NCI-H510A treated with DMSO at 0.1 percent for 48 hours (cell line): Measurements from ENCODE around the gene RLN3.

Source experiments
- DNase-seq: peaks from one replicate; lab custom pipeline; 2025; lab: John Stamatoyannopoulos, UW

Gene RLN3

DNA sequence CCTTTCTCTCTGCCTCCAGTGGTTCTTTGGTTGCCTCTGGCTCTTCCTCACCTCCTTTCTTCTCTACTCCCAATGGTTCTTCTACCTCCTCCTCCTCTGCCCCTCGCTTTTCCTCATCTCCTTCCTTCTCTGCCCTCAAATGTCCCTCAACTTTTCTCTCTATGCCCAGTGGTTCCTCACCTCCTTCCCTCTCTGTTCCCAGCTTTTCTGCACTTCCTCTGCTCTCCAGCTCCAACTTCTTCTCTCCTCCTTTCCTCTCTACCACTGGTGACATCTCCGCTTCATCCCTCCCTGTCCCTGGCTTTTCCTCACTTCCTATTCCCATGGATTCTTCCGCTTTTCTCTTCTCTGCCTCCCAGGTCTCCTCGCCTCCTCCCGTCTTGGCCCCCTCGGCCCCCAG is 26.2 kb downstream of the RLN3 start:
- no peak for DNase-seq

DNA sequence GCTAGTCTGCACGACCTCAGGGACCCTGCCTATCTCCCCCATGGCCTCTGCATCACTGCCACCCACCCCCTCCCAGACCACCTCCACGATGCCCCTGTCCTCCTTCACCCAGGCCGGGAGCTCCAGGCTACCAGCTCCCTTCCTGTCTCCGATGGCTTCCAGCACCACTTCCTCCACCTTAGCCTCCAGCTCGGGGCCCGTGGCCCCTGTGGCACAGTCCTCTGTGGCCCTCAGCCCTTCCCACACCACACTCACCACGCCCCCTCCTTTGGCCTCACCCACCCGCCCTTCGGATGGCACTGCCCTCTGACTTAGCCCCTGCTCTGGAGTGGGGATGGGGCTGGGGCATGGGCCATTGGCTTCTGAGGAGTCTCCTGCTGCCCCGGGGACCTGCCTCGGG is 26.8 kb downstream of the RLN3 start:
- DNase-seq = no peak

DNA sequence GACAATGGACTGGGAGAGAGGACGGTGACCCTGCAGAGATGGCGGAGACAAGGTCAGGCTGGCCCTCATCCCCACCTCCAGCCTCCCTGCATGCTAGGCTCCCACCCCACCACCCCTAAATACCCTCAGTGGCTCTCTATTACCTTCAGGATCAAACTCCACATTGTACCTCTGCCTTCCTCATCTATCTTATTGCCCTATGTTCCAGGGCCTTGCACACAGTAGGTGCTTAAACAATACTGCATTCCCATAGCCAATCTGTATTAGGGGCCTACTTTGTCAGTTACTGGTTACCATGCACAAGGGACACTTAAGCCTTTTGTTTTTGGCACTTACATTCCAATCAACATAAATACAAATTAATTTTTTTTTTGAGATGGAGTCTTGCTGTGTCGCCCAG is 27.4 kb downstream of the RLN3 start:
- no peak for DNase-seq

DNA sequence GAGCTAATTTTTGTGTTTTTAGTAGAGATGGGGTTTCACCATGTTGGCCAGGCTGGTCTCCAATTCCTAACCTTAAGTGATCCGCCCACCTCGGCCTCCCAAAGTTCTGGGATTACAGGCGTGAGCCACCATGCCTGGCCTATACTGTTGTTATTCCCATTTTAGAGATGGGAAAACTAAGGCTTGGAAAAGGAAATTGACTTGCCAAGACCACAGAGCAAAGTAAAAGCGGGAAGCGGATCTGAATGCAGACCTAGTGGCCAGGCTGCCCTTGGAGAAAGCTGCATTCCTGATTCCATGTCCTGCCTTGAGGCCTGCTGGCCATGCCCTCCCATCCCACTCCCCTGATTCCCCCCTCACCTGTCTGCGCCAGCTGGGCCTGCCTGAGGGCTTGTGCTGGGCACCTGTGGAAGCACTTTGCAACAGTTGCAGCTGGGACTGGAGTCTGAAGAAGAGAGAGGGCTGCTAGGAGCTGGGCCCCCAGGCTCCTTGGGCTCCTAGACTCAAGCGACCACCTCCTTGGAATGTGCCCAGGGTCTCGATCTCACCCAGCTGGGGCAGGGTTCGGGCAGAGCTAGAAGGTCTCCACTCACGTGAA is 28.2 kb downstream of the RLN3 start:
- DNase-seq = no peak

DNA sequence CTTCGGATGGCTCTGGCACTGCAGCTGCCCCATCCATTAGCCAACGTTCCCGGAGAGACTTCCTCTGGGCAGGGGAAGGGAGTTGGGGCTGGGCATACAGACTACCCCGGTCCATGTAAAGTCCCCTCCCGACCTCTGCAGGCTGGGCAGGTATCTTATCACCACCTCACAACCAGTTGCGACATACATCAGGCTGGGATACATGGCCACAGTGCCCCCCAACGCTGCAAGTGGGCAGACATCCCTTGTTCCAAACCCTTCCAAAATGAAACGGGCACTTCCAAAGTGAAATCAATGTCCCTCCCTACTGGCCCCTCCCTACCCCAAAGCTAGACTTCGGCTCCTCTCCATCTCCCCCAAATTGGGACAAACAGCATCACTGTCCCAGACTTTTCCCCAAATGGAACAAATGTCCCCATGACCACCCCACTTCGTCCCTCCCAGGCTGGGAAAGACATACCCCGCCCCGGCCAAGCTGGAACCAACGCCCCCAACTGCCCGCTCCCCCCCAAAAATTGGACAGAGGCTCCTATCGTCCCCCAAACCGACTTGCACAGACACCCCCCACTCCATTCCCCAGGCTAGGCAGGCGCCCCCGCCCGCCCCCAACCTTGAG is 28.9 kb downstream of the RLN3 start:
- DNase-seq = no peak

DNA sequence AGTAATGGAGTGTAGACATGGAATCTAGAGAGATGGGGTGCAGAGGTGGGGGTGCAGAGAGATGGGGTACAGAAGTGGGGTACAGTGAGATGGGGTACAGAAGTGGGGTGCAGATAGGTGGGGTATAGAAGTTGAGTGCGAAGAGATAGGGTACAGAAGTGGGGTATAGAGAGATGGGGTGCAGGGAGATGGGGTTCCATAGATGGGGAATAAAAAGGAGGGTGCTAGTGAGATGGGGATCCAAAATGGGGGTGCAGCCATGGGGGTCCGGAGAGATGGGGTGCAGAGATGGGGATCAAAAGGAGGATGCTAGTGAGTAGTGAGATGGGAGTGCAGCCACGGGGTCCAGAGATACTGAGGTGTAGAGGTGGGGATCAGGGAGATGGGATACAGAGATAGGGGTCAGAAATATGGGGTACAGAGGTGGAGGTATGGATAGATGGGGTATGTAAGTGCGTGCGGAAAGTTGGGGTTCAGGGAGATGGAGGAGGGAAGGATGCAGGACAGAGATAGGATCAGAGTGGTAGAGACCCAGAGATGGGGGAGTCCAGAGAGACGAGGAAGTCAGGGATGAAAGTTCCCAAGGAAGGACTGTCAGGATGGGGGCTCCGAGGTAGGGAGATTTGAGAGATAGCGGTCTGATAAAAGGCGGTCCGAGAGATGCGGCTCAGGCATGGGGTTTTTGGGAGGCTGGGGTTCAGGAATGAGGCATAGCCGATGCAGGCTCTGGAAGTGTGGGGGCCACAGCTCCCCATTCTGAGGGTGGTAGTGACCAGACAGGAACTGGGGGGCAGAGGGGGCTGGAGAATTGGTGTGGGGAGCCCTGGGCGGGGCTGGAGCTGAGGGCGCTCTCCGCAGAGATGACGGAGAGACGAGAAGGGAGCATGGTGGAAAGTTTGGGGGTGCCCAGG is 30.5 kb downstream of the RLN3 start:
- no peak for DNase-seq

DNA sequence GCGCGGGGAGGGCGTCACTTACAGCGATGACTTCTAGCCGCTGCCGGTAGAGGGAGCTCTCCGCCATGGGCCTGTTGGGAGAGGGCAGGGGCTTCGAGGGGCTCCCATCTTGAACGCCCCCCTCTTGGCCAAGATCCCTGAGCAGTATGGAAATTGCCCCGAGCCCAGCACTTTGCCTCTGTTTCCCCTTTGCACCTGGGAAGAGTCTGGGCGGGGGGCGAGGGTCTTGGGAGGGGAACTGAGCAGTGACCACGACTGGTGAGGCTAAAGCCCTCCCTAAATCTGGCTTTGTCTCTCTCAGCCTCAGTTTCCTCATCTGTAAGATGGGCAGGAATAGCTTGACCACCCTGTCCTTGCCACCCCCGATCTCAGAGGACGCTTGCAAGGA is 31.1 kb downstream of the RLN3 start:
- DNase-seq = no peak

DNA sequence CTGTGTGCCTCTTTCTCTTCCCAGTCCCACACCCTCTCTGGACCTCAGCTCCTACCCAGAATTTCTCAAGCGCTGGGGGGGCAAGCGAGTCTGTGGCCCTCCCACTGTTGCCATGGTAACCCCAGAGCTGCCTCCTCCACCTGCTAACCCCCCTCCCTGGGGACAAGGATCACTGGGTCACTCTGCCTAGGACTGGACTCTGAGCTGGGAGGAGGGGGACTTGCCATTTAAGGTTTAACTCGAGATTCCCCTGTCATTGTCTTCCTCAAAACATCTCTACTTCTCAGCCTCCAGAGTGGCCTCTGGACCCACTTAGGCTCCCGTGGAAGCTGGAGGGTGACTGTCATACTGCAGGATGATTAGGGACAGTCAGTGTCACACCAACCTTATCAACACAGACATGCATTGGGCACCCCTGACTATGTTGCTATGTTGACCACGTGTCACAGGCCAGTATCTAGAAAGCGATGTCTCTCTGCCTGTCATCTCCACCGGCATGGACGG is 31.8 kb downstream of the RLN3 start:
- no peak for DNase-seq

DNA sequence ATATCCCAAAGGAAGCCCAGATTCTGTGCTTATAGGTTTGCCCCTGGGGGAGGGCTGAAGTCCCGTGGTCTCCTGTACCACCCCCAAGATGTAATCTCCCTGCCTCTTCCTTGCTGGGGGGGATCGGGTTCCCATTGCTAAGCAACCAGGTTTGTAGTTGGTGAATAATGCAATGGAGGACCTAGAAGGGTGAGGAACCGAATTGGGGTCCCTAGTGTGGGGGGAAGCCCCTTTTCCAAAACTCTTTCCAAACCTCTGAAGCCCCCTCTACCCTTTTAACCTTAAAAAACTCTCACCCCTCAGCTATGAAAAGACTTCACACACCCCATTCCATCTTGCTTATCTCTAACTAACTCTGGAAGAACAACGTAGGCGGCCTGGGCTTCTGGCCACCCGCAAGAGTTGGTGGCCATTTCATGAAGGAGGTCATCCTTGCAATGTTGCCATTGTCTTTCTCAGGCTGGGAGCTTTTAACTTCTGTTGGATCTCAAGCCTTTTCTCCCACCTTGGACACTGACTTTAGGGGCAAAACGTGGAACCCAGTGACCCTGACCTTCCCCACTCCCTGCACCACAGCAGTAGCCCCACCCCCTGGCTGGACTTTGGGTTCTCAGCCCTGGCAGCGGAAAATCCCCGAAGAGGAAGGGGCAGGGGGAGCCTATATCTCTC is 33.3 kb downstream of the RLN3 start:
- DNase-seq = no peak

DNA sequence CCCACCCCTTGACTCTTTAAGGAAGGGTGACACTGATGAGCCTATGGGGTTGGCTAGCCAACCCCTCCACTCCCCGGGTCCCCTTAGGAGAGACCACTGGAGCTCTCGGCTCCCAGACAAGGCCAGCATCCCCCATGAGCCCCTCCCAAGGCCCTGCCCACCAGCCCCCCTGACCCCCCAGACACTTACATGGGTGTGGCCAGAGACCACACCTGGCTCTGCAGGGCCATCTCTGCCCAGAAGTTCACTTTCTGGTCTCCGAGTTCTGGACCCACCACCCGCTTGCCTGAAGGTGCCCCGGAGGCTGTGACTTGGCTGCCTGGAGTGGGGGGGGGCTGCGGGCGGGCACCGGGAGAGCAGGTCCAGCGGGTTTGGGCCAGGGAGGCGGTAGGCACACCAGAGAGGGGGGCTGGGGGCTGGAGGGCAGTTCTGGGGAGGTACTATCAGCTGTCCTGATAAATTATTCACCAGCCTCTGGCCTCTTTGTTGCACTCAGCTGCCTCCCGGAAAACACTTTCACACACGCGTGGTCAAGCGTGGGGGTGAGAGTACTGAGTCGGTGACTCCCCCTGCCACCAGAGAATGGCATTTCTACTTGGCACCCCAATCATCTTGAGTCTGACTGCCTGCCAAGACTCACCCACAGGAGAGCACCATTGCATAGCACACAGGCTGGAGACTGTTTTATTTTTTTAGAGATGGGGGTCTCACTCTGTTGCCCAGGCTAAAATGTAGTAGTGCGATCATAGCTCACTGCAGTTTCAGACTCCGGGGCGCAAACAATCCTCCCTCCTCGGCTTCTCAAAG is 34.0 kb downstream of the RLN3 start, which contains the start of gene PALM3:
PALM3 (minus strand) TSS at position 326 of the 807 bp plus-strand sequence; CDS start at position 230, 96 bp downstream.
- DNase-seq = no peak

DNA sequence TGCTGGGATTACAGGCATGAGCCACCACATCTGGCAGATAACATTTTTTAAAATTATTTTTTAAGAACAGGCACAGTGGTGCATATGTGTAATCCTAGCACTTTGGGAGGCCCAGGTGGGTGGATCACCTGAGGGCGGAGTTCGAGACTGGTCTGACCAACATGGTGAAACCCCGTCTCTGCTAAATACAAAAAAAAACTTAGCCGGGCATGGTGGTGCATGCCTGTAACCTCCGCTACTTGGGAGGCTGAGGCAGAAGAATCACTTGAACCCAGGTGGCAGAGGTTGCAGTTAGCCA is 34.6 kb downstream of the RLN3 start:
- DNase-seq = no peak

DNA sequence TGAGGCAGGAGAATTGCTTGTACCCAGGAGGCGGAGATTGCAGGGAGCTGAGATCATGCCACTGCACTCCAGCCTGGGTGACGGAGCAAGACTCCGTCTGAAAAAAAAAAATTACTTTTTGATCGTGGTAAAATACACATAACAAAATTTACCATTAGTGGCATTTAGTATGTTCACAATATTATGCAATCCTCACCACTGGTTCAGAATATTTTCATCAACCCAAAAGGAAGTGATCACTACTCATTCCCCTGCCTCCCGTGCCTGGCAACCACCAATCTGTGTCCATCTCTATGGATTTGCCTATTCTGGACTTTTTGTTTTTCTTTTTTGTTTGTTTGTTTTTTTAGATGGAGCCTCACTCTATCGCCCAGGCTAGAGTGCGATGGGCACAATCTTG is 35.2 kb downstream of the RLN3 start:
- no peak for DNase-seq

DNA sequence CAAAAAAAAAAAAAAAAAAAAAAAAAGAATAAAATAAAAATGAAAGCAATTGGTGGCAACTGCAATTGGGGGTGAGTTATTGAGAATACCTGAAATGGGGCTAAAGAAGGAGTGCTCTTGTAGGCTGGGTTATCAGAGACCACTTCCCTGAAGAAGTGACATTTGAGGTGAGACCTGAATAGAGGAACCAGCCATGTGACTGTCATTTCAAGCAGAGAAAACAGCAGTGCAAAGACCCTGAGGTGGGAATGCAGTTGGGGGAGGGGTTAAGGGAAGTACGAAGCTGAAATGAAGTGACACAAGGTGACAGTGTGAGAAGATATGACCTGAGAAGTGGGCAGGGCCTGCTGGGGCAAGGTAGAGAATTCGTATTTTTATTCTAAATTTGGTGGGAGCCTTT is 38.2 kb downstream of the RLN3 start:
- DNase-seq = no peak

DNA sequence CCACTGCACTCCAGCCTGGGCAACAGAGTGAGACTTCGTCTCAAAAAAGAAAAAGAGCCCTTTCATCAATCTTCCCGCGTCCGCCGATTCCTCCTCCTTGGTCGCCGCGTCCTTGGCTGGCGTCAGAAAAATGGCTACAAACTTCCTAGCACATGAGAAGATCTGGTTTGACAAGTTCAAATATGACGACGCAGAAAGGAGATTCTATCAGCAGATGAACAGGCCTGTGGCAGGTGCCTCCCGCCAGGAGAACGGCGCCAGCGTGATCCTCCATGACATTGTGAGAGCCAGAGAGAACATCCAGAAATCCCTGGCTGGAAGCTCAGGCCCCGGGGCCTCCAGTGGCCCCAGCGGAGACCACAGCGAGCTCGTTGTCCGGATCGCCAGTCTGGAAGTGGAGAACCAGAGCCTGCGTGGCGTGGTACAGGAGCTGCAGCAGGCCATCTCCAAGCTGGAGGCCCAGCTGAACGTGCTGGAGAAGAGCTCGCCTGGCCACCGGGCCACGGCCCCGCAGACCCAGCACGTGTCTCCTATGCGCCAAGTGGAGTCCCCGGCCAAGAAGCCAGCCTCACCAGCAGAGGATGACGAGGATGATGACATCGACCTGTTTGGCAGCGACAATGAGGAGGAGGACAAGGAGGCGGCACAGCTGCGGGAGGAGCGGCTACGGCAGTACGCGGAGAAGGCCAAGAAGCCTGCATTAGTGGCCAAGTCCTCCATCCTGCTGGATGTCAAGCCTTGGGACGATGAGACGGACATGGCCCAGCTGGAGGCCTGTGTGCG is 42.5 kb downstream of the RLN3 start:
- no peak for DNase-seq

DNA sequence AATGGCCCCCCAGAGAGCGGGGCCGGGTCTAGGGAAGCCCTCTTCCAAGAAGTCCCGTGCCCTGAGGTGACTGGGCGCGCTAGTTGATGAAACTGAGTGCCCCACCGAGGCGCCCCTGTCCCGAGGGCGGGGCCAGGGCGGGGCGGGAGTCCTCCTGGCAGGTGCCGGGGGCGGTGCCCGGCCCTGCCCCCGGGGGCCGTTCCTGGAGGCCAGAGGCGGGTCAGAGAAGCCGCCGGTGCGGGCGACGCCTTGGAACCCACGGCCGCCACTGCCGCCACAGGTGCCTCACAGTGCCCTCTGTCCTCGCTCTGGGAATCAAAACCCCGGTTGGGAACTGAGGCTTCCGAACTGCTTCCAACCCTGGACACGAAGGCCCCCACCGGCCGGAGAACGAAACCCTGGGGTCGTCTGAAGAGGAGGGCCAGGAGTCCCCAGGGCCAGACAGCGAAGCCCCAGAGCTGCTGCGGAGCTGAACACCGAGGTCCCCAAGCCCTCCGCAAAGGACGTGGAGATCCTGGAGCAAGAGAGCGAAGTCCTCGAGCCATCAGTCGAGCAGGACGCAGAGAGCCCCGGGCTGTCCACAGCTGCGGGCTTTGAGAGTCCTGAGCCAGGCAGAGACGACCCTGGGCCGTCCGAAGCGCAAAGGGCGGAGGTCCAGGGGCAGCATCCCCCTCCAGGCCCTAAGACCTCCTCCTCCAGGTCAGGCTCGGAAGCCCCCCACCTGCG is 44.8 kb downstream of the RLN3 start, which contains the start of gene MISP3:
MISP3 (plus strand) TSS at position 252 of the 726 bp plus-strand sequence. CDS start 524 bp downstream, outside the sequence.
- peak; percentile 60 for DNase-seq

DNA sequence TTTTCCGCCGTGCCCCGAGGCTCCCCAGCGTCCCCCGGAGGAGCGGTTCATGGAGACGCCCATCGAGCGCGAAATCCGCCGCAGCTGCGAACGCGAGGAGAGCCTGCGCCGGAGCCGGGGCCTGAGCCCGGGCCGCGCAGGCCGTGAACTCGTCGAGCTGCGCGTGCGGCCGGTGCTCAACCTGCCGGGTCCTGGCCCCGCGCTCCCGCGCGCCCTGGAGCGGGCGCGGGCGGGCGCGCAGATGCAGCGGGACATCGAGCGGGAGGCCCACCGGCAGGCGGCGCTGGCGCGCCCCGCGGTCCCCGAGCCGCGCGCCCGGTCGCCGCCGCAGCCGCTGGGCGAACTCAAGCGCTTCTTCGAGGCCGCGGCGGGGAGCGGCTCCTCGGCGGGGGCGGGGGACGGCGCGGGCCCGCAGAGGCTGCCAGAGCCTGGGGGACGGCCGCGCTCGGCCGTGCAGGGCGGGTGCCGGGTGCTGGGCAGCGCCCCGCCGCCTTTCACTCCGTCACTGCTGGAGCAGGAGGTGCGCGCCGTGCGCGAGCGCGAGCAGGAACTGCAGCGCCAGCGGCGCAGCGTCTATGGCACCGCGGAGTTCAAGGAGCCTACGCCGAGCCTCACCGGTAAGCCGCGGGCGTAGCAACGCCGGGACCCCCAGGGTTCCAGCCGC is 45.4 kb downstream of the RLN3 start:
- peak; percentile 67 for DNase-seq

DNA sequence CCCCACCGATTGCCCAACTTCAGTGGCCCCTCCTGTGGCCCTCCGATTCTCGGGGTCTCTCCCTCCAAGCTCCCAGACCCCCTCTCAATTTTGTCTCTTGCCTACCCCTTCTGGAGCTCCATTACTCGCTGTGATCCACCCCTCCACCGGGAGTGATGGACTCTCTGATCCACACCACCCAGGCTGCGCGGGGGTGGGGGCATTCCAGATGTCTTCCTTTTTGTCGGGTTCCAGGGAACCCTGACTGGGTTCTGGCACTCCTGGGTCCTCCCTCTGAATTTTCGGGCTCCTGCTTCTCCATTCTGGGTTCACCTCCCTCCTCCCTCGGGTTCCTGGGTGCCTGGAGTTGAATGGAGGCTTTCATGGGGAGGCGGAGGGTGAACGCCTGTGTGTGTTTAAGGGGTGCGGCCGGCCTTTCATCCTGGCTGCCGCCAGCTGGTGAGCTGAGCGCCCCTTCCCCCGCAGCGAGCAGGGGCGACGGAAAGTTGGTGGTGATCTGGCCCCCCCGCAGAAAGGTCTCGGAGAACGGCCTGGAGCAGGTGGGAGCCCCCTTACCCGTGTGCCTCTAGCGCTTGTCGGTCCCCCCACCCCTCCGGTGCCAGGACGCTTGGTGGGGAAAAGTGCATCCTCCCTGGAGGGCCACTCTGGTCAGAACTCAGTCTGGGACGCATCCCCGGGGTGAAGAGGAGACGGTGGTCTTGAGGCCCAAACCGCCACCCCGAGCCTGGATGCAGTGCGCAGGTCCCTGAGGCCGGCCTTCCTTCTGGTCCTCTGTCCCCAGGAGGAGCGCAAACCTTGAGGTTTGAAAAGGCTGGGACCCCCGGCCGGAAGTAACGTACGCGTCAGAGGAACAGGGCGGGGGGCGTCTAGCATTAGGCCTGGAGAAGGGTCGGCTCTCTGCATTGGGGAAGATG is 46.2 kb downstream of the RLN3 start:
- DNase-seq = peak; percentile 57

DNA sequence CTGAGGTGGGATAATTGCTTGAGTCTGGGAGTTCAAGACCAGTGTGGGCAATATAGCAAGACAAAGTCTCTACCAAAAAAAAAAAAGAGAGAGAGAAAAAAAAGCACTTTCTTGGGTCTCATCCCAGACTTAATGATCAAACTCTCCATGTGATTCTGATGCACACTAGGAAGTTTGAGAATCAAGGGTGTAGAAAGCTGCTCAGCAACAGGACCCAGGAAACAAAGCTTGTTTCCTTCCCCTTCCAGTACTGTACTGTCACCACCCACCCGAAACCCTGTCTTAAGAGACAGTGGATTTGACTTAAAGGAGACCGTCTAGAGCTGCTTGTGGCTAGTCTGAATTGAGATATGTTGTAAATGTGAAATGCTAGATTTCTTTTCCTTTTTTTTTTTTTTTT is 50.5 kb downstream of the RLN3 start:
- DNase-seq = no peak
